Breast epithelium (tissue), 4 donors: Measurements from ENCODE around the gene MNX1. TPM values are rescaled to one million over a fixed set of nuclear protein-coding genes. Genes with fewer than 3 reads are reported as not detected.

Experiments used
- DNase-seq, 2 donors: peaks; one replicate each; pipeline ENCODE4 v3.0.0-alpha.2; 2019; ENCODE audit warnings: low spot score in 2 of 2
- H3K27ac ChIP-seq, 2 donors: fragments of 200-600 bp; sonication (generic) in 1 of 2; one replicate each; pipeline ENCODE4 v1.5.1; 2016 to 2019; ENCODE audit warnings: mild to moderate bottlenecking in 1 of 2
- H3K27me3 ChIP-seq, 2 donors: fragments of 200-600 bp; sonication (generic) in 1 of 2; one replicate each; pipeline versions ENCODE4 v1.5.1 to v1.6.0; 2017 to 2019; ENCODE audit warnings: control low read depth in 1 of 2, mild to moderate bottlenecking in 1 of 2
- H3K36me3 ChIP-seq: fragments of 200-600 bp; one replicate; pipeline ENCODE4 v1.5.1; 2019
- H3K4me1 ChIP-seq, 2 donors: fragments of 200-600 bp; sonication (generic); one replicate each; pipeline ENCODE4 v1.5.1; 2016 to 2019; ENCODE audit warnings: control low read depth in 1 of 2
- H3K4me3 ChIP-seq, 3 donors: fragments of 200-600 bp; sonication (generic); 1 replicate in 2 of 3; 2 replicates in 1 of 3; pipeline ENCODE4 v1.5.1; 2016 to 2019; ENCODE audit warnings: mild to moderate bottlenecking in 3 of 3, moderate library complexity in 2 of 3
- H3K9me3 ChIP-seq, 2 donors: fragments of 200-600 bp; sonication (generic) in 1 of 2; one replicate each; pipeline ENCODE4 v1.5.1; 2016 to 2019; ENCODE audit warnings: control low read depth in 1 of 2
- POLR2A ChIP-seq: fragments of 450-650 bp; IDR thresholded peaks from one replicate; pipeline ENCODE4 v1.6.1; 2016; ENCODE audit warnings: antibody characterized with exemption, mild to moderate bottlenecking, moderate library complexity
- POLR2AphosphoS5 ChIP-seq, 3 donors: sonication (generic); formaldehyde crosslinking; IDR thresholded peaks; one replicate each; pipeline ENCODE4 v1.6.1; 2017; ENCODE audit warnings: antibody characterized with exemption in 3 of 3
- intact Hi-C: fragments of 100-400 bp; cut with DNase I; formaldehyde crosslinking; loops from one replicate; pipeline ENCODE4 v1.15.1; 2023; ENCODE audit warnings: low total_unique reads
- total RNA-seq, 3 donors: library from RNA; depleted of rRNA; stranded (reverse); fragments of >200 nt; gene quantifications; one replicate each; pipeline ENCODE4 v1.1.0, GENCODE V29; 2016
- TF ChIP-seq, protein P1 (sequence below), 3 donors: fragments of 450-650 bp; IDR thresholded peaks; one replicate each; pipeline ENCODE4 v1.5.1; 2016 to 2017; ENCODE audit warnings: antibody characterized with exemption in 3 of 3, mild to moderate bottlenecking in 3 of 3, moderate library complexity in 3 of 3

MNX1 gene
- total RNA-seq, 3 donors from 2014 or later, result 0.15 to 0.33 TPM; not detected in 1

DNA sequence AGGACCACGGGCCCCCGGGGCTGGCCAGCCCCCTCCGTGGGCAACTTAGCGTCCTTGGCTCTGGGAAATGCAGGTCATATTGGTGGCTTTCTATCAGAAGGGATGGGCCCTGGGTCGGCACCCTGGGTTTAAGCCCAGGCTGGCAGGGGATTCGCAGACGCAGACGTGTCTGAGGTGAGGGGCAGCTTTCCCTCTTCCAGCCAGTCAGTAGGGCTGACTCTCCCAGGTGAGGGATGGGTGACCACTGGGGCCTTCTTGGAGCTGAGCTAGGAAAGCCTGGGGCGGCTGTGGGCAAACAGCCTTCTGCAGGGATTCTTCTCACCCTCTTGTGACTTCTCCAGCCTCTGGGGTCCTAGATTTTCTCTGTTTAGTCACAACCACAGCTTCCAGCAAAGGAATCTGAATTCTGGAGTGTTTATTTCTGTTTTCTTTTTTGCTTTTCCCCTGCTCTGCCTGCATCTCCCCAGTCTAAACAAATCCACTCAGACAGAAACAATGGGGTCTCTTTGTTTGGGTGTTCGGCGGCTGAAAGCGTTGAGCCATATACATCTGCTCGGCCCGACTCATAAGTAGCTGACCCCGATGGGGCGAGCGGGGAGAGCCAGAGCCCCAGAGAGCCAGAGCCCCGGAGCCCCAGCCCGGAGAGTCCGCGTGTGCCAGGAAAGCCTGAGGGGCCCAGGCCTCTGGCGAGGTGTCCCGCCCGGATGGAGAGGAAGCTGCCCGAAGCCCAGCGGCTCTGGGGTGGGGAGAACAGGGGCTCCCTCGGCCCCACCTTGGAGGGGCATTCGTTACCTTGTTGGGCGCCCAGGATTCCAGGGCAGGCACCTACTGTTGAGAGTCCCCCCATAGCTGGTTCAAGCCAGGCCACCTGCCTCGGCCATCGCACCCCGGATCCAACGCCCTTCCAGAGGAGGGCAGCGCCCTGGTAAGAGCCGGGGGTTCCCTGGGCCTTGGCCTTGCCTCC lies 2.0 kb downstream of the MNX1 start:
- intact Hi-C loops, result no loop called here
- Histone ChIP-seq H3K27me3 (peaks cover 0 to 91% of the 10 kb centered on the region in 2 donors), H3K9me3 (no peaks in the 10 kb centered on the region), H3K36me3 (no peaks in the 10 kb centered on the region), H3K27ac (no peak overlapping the region), H3K4me1 (peaks cover 5 to 10% of the 10 kb centered on the region in 2 donors), H3K4me3 (no peak overlapping the region)
- TF ChIP-seq POLR2AphosphoS5 (IDR thresholded peaks at IDR 0.05), result no peak
- TF ChIP-seq, protein P1, sequence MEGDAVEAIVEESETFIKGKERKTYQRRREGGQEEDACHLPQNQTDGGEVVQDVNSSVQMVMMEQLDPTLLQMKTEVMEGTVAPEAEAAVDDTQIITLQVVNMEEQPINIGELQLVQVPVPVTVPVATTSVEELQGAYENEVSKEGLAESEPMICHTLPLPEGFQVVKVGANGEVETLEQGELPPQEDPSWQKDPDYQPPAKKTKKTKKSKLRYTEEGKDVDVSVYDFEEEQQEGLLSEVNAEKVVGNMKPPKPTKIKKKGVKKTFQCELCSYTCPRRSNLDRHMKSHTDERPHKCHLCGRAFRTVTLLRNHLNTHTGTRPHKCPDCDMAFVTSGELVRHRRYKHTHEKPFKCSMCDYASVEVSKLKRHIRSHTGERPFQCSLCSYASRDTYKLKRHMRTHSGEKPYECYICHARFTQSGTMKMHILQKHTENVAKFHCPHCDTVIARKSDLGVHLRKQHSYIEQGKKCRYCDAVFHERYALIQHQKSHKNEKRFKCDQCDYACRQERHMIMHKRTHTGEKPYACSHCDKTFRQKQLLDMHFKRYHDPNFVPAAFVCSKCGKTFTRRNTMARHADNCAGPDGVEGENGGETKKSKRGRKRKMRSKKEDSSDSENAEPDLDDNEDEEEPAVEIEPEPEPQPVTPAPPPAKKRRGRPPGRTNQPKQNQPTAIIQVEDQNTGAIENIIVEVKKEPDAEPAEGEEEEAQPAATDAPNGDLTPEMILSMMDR (IDR thresholded peaks at IDR 0.05), result no peak
- TF ChIP-seq POLR2A, result no peak
- no peak for DNase-seq

DNA sequence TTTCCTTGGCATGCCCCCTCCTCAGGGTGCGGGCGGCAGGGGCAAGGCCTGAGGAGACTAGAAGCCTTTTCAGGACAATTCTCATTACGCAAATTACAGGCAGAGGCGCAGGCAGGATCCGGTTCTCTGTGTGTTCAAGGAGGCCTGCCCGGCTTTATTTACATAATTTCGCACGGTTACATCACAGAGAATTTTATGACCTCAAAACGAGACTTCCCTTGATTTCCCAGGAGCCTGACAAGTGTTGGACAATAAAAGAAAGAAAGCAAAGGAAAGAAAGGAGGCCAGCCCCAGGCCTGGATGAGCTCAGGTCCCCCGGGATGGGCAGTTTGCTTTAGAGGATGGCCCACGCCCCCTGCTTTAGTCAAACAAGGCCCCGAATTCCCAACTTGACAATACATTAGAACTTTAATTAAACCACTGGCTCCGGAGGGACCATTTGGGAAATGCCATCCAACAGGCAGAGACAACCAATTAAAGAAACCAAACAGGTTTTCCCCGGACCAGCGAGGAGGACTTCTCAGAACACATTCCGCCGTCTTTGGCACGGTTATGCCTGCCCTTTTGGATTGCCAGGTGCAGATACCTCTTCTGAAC lies 2.9 kb downstream of the MNX1 start:
- no peak overlapping the region for H3K27ac ChIP-seq
- no peak overlapping the region for H3K4me3 ChIP-seq
- peaks cover 5 to 10% of the 10 kb centered on the region in 2 donors for H3K4me1 ChIP-seq
- DNase-seq, result no peak
- H3K36me3 ChIP-seq, result no peaks in the 10 kb centered on the region
- no peaks in the 10 kb centered on the region for H3K9me3 ChIP-seq
- TF ChIP-seq, protein P1 (IDR thresholded peaks at IDR 0.05), result no peak
- no peak for TF ChIP-seq POLR2A
- no peak for TF ChIP-seq POLR2AphosphoS5 (IDR thresholded peaks at IDR 0.05)
- intact Hi-C loops, result no loop called here
- peaks cover 3 to 91% of the 10 kb centered on the region in 2 donors for H3K27me3 ChIP-seq

DNA sequence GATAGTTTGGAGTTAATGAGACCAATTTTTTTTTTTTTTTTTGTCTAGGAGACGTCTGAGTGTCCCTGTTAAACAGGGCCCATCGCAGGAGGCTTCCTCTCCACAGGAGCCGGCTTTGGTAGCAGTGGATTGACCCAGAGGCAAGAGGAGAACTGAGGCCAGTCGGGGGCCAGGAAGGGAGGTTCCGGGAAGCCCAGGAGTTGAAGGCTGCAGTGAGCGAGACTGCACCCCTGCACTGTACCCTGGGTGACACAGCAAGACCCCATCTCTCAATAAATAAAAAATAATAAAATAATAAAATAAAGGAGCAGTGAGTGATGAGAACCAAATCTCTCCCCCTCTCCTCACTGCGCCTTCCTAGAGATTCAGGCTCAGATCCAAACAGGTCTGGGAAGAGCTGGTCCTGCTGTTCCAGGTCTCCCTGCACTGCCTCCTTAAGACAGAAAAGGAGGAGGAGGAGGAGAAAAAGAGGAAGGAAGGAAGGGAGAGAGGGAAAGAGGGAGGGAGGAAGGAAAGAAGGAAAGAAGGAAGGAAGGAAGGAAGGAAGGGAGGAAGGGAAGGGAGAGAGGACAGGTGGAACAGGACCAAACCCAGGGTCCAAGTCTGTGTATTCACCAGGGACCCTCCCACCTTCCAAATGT lies 3.5 kb downstream of the MNX1 start:
- no peak for TF ChIP-seq POLR2AphosphoS5 (IDR thresholded peaks at IDR 0.05)
- TF ChIP-seq, protein P1 (IDR thresholded peaks at IDR 0.05), result no peak
- no peak for TF ChIP-seq POLR2A
- Histone ChIP-seq H3K27me3 (peaks cover 4 to 96% of the 10 kb centered on the region in 2 donors), H3K36me3 (no peaks in the 10 kb centered on the region), H3K4me3 (no peak overlapping the region), H3K9me3 (no peaks in the 10 kb centered on the region), H3K4me1 (peaks cover 5 to 10% of the 10 kb centered on the region in 2 donors), H3K27ac (no peak overlapping the region)
- no peak for DNase-seq
- intact Hi-C loops, result no loop called here

DNA sequence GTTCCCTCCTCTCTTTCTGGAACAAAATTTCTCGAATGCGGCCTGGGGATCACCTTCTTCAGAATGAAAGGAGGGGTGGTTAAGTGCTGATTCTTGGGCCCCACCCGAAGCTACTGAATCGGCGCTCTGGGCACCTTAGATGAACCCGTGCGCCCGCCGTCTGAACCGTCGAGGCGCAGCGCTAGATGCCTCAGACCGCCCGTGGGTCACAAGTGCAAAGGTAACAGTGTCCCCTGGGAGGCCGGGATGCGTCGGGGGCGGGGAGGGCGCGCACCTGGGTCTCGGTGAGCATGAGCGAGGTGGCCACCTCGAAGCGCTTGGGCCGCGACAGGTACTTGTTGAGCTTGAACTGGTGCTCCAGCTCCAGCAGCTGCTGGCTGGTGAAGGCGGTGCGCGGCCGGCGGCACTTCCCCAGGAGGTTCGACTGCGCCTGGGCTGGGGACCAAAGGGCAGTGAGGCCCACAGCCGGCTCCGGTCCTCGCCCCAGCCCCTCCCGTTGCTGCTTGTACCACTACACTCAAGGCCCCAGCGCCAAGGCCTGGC lies 4.2 kb downstream of the MNX1 start:
- intact Hi-C loops, result no loop called here
- no peaks in the 10 kb centered on the region for H3K9me3 ChIP-seq
- H3K4me3 ChIP-seq, result no peak overlapping the region
- peaks cover 5 to 10% of the 10 kb centered on the region in 2 donors for H3K4me1 ChIP-seq
- no peaks in the 10 kb centered on the region for H3K36me3 ChIP-seq
- peaks cover 4 to 96% of the 10 kb centered on the region in 2 donors for H3K27me3 ChIP-seq
- DNase-seq, result no peak
- H3K27ac ChIP-seq, result no peak overlapping the region
- TF ChIP-seq, protein P1 (IDR thresholded peaks at IDR 0.05), result no peak
- TF ChIP-seq POLR2AphosphoS5 (IDR thresholded peaks at IDR 0.05) (no peak), POLR2A (no peak)
